Aorta (tissue), 5 donors: Measurements from ENCODE around the gene ABAT. TPM values are rescaled to one million over a fixed set of nuclear protein-coding genes. Genes with fewer than 3 reads are reported as not detected.
"Not testable (repeated sequence)": the region's sequence is repeated elsewhere in the genome, so short reads cannot be mapped to it uniquely, and the experiment has no call there.

ENCODE experiments used
- ATAC-seq: fragments of 200-7000 bp; cut with Tn5 transposase; one replicate; pipeline ENCODE4 v1.9.1; 2022; ENCODE audit warnings: moderate library complexity; ENCODE audit not compliant: low FRiP score
- DNase-seq, 2 donors: peaks; one replicate each; pipeline ENCODE4 v3.0.0-alpha.2; 2020
- H3K27ac ChIP-seq, 2 donors: one replicate each; pipeline ENCODE4 v1.5.1; 2013; ENCODE audit warnings: low read length in 2 of 2, mild to moderate bottlenecking in 2 of 2, moderate library complexity in 2 of 2, control low read depth in 1 of 2, inconsistent platforms in 1 of 2, low read depth in 1 of 2
- H3K27me3 ChIP-seq, 2 donors: one replicate each; pipeline ENCODE4 v1.6.1; 2013; ENCODE audit warnings: control low read depth in 1 of 2, low read length in 1 of 2, mild to moderate bottlenecking in 1 of 2, moderate library complexity in 1 of 2; ENCODE audit not compliant: insufficient read depth in 2 of 2, control insufficient read depth in 1 of 2
- H3K36me3 ChIP-seq, 2 donors: one replicate each; pipeline ENCODE4 v1.6.1; 2013; ENCODE audit warnings: control low read depth in 1 of 2, low read length in 1 of 2, mild to moderate bottlenecking in 1 of 2; ENCODE audit not compliant: insufficient read depth in 2 of 2, control insufficient read depth in 1 of 2
- H3K4me1 ChIP-seq, 2 donors: one replicate each; pipeline ENCODE4 v1.6.1; 2013; ENCODE audit warnings: low read length in 2 of 2, control low read depth in 1 of 2, mild to moderate bottlenecking in 1 of 2, moderate library complexity in 1 of 2; ENCODE audit not compliant: insufficient read depth in 2 of 2, control insufficient read depth in 1 of 2
- H3K4me3 ChIP-seq, 2 donors: one replicate each; pipeline ENCODE4 v1.5.1; 2013; ENCODE audit warnings: low read length in 2 of 2, control low read depth in 1 of 2, mild to moderate bottlenecking in 1 of 2
- H3K9me3 ChIP-seq: one replicate; pipeline ENCODE4 v1.6.1; 2013; ENCODE audit warnings: mild to moderate bottlenecking, low read length; ENCODE audit not compliant: control insufficient read depth
- WGBS, 2 donors: extraction: QIAGEN DNeasy Blood & Tissue Kit; methylation state at CpG; one replicate each; pipeline ENCODE4 v1.1.7; 2013; 5-methylcytosine and 5-hydroxymethylcytosine counted together
- intact Hi-C, 2 donors: fragments of 100-400 bp; cut with DNase I; formaldehyde crosslinking; loops; one replicate each; pipeline versions ENCODE4 v1.14.2 to v1.15.0; 2022
- polyA plus RNA-seq, 2 donors: library from polyadenylated mRNA; stranded (reverse); fragments of 200-250 nt; gene quantifications; one replicate each; pipeline ENCODE4 v1.2.3, GENCODE V29; 2013
- total RNA-seq, 2 donors: library from RNA; stranded (reverse); fragmentation: NEBNext Ultra II Directional; extraction: Animal tissue kit (Norgen Biotek cat#: 25700); gene quantifications; one replicate each; pipeline ENCODE4 v1.2.1, GENCODE V29; 2021
- donor health status: healthy with polysubstance abuse.
- donor health status: Bipolar disorder and iron deficiency.
- donor health status: DM: no; HTN: no; CAD: no.
- donor health status: DM: no; HTN: no; CAD: no.
- donor health status: DM: yes; HTN: yes; CAD: no.

ABAT gene
- total and polyA plus RNA-seq, 4 donors = 6.6 to 11.5 (median 9.6) TPM

GRCh38 chr16:8736123-8736668 lies 61.8 kb downstream of the ABAT start:
- intact Hi-C loops = no loop called here
- Histone ChIP-seq H3K27me3 (no peaks in the 10 kb centered on the region), H3K4me3 (no peak overlapping the region), H3K9me3 (no peaks in the 10 kb centered on the region), H3K36me3 (no peaks in the 10 kb centered on the region), H3K27ac (no peak overlapping the region), H3K4me1 (no peaks in the 10 kb centered on the region)
- 70 to 76% methylated on average over 9 of the region's 9 CpGs for WGBS, 2 donors
- ATAC-seq = no peak
- DNase-seq = no peak

DNA sequence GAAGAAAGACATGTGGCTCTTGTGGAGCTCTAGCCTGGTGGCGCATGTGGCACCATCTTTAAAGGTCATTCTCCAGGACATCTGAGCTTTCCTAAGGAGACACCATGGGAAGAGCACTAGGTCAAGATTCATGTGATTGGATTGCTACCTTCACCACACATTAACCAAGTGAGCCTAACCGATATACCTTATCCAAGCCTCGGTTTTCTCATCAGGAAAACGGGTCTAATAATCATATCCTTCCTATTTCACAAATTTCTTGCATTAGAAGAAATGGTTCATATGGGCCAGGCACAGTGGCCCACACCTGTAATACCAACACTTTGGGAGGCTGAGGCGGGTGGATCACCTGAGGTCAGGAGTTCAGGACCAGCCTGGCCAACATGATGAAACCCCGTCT lies 64.7 kb downstream of the ABAT start:
- intact Hi-C loops = no loop called here
- no peaks in the 10 kb centered on the region for H3K27me3 ChIP-seq
- H3K4me1 ChIP-seq = no peaks in the 10 kb centered on the region
- no peaks in the 10 kb centered on the region for H3K9me3 ChIP-seq
- no peak overlapping the region for H3K4me3 ChIP-seq
- no peaks in the 10 kb centered on the region for H3K36me3 ChIP-seq
- H3K27ac ChIP-seq = no peak overlapping the region
- no peak for ATAC-seq
- WGBS, 2 donors = 81 to 90% methylated on average over 6 of the region's 6 CpGs
- DNase-seq = no peak

- WGBS, 2 donors = 87 to 92% methylated on average over 13 of the region's 13 CpGs
- H3K36me3 ChIP-seq = no peaks in the 10 kb centered on the region
- H3K27ac ChIP-seq = no peak overlapping the region
- intact Hi-C loops = no loop called here
- H3K4me1 ChIP-seq = no peaks in the 10 kb centered on the region
- no peaks in the 10 kb centered on the region for H3K9me3 ChIP-seq
- DNase-seq (no peak), ATAC-seq (no peak)
- H3K27me3 ChIP-seq = no peaks in the 10 kb centered on the region
- H3K4me3 ChIP-seq = no peak overlapping the region
Measured at GRCh38 chr16:8739989-8740704, 65.7 kb downstream of the ABAT start.

GRCh38 chr16:8740775-8741355 lies 66.4 kb downstream of the ABAT start:
- ATAC-seq (no peak), DNase-seq (no peak)
- no peaks in the 10 kb centered on the region for H3K36me3 ChIP-seq
- H3K27ac ChIP-seq = no peak overlapping the region
- no peaks in the 10 kb centered on the region for H3K9me3 ChIP-seq
- 71 to 72% methylated on average over 6 of the region's 6 CpGs for WGBS, 2 donors
- intact Hi-C loops = no loop called here
- H3K27me3 ChIP-seq = no peaks in the 10 kb centered on the region
- no peak overlapping the region for H3K4me3 ChIP-seq
- no peaks in the 10 kb centered on the region for H3K4me1 ChIP-seq

GRCh38 chr16:8741636-8742035 lies 67.2 kb downstream of the ABAT start:
- ATAC-seq = no peak
- Histone ChIP-seq H3K9me3 (no peaks in the 10 kb centered on the region), H3K36me3 (no peaks in the 10 kb centered on the region), H3K27ac (no peak overlapping the region), H3K4me1 (no peaks in the 10 kb centered on the region), H3K27me3 (no peaks in the 10 kb centered on the region), H3K4me3 (no peak overlapping the region)
- no peak for DNase-seq
- 97 to 99% methylated on average over 2 of the region's 2 CpGs for WGBS, 2 donors
- intact Hi-C loops = no loop called here

GRCh38 chr16:8742068-8742467 lies 67.7 kb downstream of the ABAT start:
- DNase-seq (no peak), ATAC-seq (no peak)
- H3K9me3 ChIP-seq = no peaks in the 10 kb centered on the region
- no peaks in the 10 kb centered on the region for H3K36me3 ChIP-seq
- WGBS, 2 donors = 65 to 69% methylated on average over 8 of the region's 8 CpGs
- no peaks in the 10 kb centered on the region for H3K4me1 ChIP-seq
- H3K27me3 ChIP-seq = no peaks in the 10 kb centered on the region
- no peak overlapping the region for H3K27ac ChIP-seq
- intact Hi-C loops = no loop called here
- H3K4me3 ChIP-seq = no peak overlapping the region

GRCh38 chr16:8748944-8749343 lies 74.5 kb downstream of the ABAT start:
- H3K9me3 ChIP-seq, H3K4me1 ChIP-seq, ATAC-seq, intact Hi-C loops, H3K27me3 ChIP-seq, H3K36me3 ChIP-seq, H3K4me3 ChIP-seq, H3K27ac ChIP-seq: not testable (repeated sequence)
- peak in 1 of 2 donors; percentile 58 for DNase-seq
- WGBS, 2 donors = 91 to 95% methylated on average over 9 of the region's 9 CpGs

GRCh38 chr16:8751481-8752311 lies 77.3 kb downstream of the ABAT start:
- Histone ChIP-seq H3K4me3 (no peak overlapping the region), H3K36me3 (no peaks in the 10 kb centered on the region), H3K4me1 (no peaks in the 10 kb centered on the region), H3K27ac (no peak overlapping the region), H3K9me3 (no peaks in the 10 kb centered on the region), H3K27me3 (no peaks in the 10 kb centered on the region)
- DNase-seq = peak in 1 of 2 donors; percentile 42
- 74 to 87% methylated on average over 14 of the region's 14 CpGs for WGBS, 2 donors
- no peak for ATAC-seq
- intact Hi-C loops = no loop called here
